MM.1S (cell line): Measurements from ENCODE around the gene EFCAB6.

Experiments used
- DNase-seq: peaks from one replicate; pipeline ENCODE4 v3.0.0-alpha.2; 2015
- H2AFZ ChIP-seq: fragments of 300-600 bp; sonication (generic); 2 replicates; pipeline ENCODE4 v1.6.0; 2016; ENCODE audit warnings: antibody characterized with exemption, low read length
- H3F3A ChIP-seq: fragments of 300-600 bp; sonication (generic); 2 replicates; pipeline ENCODE4 v1.6.1; 2016; ENCODE audit warnings: mild to moderate bottlenecking, antibody characterized with exemption, low read length, moderate library complexity, mixed read lengths; ENCODE audit not compliant: insufficient read depth
- H3K27ac ChIP-seq: fragments of 300-600 bp; sonication (generic); 2 replicates; pipeline ENCODE4 v1.5.1; 2016; ENCODE audit warnings: mild to moderate bottlenecking, low read length
- H3K27me3 ChIP-seq: fragments of 300-600 bp; sonication (generic); replicated peaks from 2 replicates; pipeline ENCODE4 v1.6.0; 2016; ENCODE audit warnings: low read length; ENCODE audit not compliant: insufficient read depth
- H3K36me3 ChIP-seq: fragments of 300-600 bp; sonication (generic); replicated peaks from 2 replicates; pipeline ENCODE4 v1.6.1; 2016; ENCODE audit warnings: mild to moderate bottlenecking, low read length, mixed read lengths; ENCODE audit not compliant: insufficient read depth
- H3K4me1 ChIP-seq: fragments of 300-600 bp; sonication (generic); 2 replicates; pipeline ENCODE4 v1.6.1; 2016; ENCODE audit warnings: low read length, mixed read lengths
- H3K4me2 ChIP-seq: fragments of 300-600 bp; sonication (generic); 2 replicates; pipeline ENCODE4 v1.6.0; 2016; ENCODE audit warnings: low read depth, low read length
- H3K4me3 ChIP-seq: fragments of 300-600 bp; sonication (generic); 2 replicates; pipeline ENCODE4 v1.5.1; 2016; ENCODE audit warnings: low read length, mixed read lengths
- H3K79me2 ChIP-seq: fragments of 300-600 bp; sonication (generic); 2 replicates; pipeline ENCODE4 v1.6.1; 2016; ENCODE audit warnings: mixed run types, low read length, mixed read lengths
- H3K9ac ChIP-seq: fragments of 300-600 bp; sonication (generic); 2 replicates; pipeline ENCODE4 v1.6.1; 2016; ENCODE audit warnings: low read length, mixed read lengths
- H3K9me2 ChIP-seq: fragments of 300-600 bp; sonication (generic); replicated peaks from 2 replicates; pipeline ENCODE4 v1.6.1; 2016; ENCODE audit warnings: mild to moderate bottlenecking, low read length, mixed read lengths; ENCODE audit not compliant: insufficient read depth
- H3K9me3 ChIP-seq: fragments of 300-600 bp; sonication (generic); replicated peaks from 2 replicates; pipeline ENCODE4 v1.6.1; 2016; ENCODE audit warnings: mild to moderate bottlenecking, low read length, mixed read lengths; ENCODE audit not compliant: insufficient read depth
- H4K20me1 ChIP-seq: fragments of 300-600 bp; sonication (generic); 2 replicates; pipeline ENCODE4 v1.6.1; 2016; ENCODE audit warnings: mild to moderate bottlenecking, low read length, moderate library complexity, mixed read lengths; ENCODE audit not compliant: insufficient read depth
- EZH2 ChIP-seq: fragments of 300-600 bp; sonication (generic); optimal IDR thresholded peaks from 2 replicates; pipeline ENCODE3; 2017; ENCODE audit warnings: low read depth, mild to moderate bottlenecking, antibody characterized with exemption, low read length, mixed read lengths
- EZH2phosphoT487 ChIP-seq: fragments of 300-600 bp; sonication (generic); IDR thresholded peaks from 2 replicates; pipeline ENCODE4 v1.6.1; 2018; ENCODE audit warnings: antibody characterized with exemption, low read length
- TF ChIP-seq, protein P1 (sequence below): fragments of 300-600 bp; sonication (generic); IDR thresholded peaks from 2 replicates; pipeline ENCODE4 v1.5.1; 2016; ENCODE audit warnings: antibody characterized with exemption, low read length, mixed read lengths

Gene EFCAB6

DNA sequence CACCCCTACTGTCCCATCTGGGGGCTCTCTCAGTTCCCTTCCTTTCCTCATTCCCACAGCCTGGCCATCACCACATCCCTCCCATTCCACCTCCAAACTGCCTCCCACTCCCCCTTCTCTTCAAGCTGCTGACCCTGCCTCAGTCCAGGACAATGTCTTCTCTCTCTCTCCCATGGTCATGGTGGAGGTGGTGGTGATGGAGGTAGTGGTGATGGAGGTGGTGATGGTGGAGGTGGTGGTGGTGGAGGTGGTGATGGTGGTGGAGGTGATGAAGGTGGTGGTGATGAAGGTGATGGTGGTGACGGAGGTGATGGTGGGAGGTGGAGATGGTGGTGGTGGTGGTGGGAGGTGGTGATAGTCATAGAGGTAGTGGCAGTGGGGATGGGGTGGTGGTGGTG lies 313.2 kb downstream of the EFCAB6 start:
- TF ChIP-seq EZH2phosphoT487 (no peak), EZH2 (no peak)
- TF ChIP-seq, protein P1, sequence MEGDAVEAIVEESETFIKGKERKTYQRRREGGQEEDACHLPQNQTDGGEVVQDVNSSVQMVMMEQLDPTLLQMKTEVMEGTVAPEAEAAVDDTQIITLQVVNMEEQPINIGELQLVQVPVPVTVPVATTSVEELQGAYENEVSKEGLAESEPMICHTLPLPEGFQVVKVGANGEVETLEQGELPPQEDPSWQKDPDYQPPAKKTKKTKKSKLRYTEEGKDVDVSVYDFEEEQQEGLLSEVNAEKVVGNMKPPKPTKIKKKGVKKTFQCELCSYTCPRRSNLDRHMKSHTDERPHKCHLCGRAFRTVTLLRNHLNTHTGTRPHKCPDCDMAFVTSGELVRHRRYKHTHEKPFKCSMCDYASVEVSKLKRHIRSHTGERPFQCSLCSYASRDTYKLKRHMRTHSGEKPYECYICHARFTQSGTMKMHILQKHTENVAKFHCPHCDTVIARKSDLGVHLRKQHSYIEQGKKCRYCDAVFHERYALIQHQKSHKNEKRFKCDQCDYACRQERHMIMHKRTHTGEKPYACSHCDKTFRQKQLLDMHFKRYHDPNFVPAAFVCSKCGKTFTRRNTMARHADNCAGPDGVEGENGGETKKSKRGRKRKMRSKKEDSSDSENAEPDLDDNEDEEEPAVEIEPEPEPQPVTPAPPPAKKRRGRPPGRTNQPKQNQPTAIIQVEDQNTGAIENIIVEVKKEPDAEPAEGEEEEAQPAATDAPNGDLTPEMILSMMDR = no peak
- no peak for DNase-seq
- no peaks in the 10 kb centered on the region for H3K9me3 ChIP-seq
- no peak overlapping the region for H3K9ac ChIP-seq
- H2AFZ ChIP-seq = no peak overlapping the region
- no peaks in the 10 kb centered on the region for H3K79me2 ChIP-seq
- H4K20me1 ChIP-seq = no peaks in the 10 kb centered on the region
- no peaks in the 10 kb centered on the region for H3K4me1 ChIP-seq
- no peaks in the 10 kb centered on the region for H3K9me2 ChIP-seq
- no peaks in the 10 kb centered on the region for H3K36me3 ChIP-seq
- peaks cover 12% of the 10 kb centered on the region; the same call in 1 of the 2 replicates for H3K27me3 ChIP-seq
- no peak overlapping the region for H3K4me3 ChIP-seq
- no peak overlapping the region for H3K4me2 ChIP-seq
- H3F3A ChIP-seq = no peaks in the 10 kb centered on the region
- no peak overlapping the region for H3K27ac ChIP-seq

DNA sequence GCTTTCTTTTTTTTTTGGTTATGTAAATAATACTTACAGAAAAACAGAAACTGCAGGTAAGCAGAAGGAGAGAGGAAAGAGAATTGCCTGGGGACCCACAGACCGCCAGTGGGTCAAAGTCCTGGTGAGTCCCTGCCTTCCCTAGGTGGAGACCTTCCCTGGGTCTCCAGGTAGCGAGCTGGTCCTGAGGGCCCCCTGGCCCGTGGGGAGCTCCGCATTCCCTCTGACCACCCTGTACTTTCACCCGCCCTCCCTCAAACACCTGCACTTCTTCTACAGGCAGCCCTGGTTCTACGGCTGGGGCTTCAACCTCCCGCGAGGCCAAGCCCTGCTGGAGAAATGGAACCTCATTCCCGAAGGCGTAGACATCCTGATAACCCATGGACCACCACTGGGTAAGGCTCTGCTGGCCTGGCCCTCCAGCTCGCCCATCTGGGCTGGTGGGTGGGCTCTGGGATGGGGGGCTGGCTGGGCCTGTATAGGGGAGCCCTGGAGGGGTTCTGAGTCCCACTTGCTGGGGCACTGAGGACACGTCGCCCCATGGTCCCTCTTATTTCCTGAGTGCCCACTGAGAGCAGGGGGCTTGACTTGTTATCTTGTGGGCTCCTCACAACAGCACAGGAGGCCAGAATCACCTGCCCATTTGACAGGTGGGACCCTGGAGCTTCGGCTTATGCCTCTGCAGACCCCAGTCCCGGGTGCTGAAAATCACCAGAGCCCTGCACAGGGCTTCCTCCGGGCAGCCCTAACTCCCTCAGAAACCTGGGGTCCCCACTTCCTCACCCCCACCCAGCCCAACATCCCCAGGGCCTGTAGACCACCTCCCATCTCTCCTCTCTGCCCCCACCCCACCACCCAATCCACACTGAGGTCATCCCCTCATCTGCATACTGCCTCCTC lies 313.9 kb downstream of the EFCAB6 start:
- Histone ChIP-seq H3K36me3 (no peaks in the 10 kb centered on the region), H3K9ac (no peak overlapping the region), H3K9me3 (no peaks in the 10 kb centered on the region), H3K4me3 (no peak overlapping the region), H3K79me2 (no peaks in the 10 kb centered on the region), H3K4me2 (no peak overlapping the region), H3F3A (no peaks in the 10 kb centered on the region), H3K4me1 (no peaks in the 10 kb centered on the region), H3K9me2 (no peaks in the 10 kb centered on the region), H2AFZ (no peak overlapping the region), H4K20me1 (no peaks in the 10 kb centered on the region), H3K27me3 (peaks cover 12% of the 10 kb centered on the region; the same call in 1 of the 2 replicates), H3K27ac (no peak overlapping the region)
- no peak for DNase-seq
- TF ChIP-seq EZH2phosphoT487 (no peak), EZH2 (no peak)
- TF ChIP-seq, protein P1 = no peak

DNA sequence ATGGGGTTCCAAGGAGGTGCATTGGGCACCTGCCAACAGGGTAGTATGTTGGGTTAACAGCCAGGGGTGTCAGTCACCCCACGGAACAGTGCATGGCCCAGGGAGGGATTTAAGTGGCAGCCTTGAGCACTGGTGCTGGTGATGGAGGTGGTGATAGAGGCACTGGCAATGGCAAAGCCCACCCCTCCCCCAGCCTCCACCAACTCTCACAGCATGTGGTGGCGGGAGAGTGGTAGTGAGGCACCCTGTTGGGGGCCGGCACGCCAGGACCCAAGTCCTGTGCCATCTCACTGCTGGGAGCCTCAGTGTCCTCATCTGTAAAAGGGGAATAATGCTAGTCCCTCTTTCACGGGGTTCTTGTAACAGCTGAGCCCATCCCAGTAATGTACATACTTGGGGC lies 318.8 kb downstream of the EFCAB6 start:
- no peaks in the 10 kb centered on the region for H4K20me1 ChIP-seq
- no peaks in the 10 kb centered on the region for H3K9me3 ChIP-seq
- peaks cover 25% of the 10 kb centered on the region for H3K27me3 ChIP-seq
- TF ChIP-seq, protein P1 = no peak
- no peak for TF ChIP-seq EZH2phosphoT487
- no peak for TF ChIP-seq EZH2
- H3K9ac ChIP-seq = no peak overlapping the region
- no peak for DNase-seq
- H3K79me2 ChIP-seq = no peaks in the 10 kb centered on the region
- no peak overlapping the region for H3K4me3 ChIP-seq
- H3F3A ChIP-seq = no peaks in the 10 kb centered on the region
- H3K4me2 ChIP-seq = no peak overlapping the region
- no peaks in the 10 kb centered on the region for H3K4me1 ChIP-seq
- H3K36me3 ChIP-seq = no peaks in the 10 kb centered on the region
- no peaks in the 10 kb centered on the region for H3K9me2 ChIP-seq
- H3K27ac ChIP-seq = no peak overlapping the region
- H2AFZ ChIP-seq = no peak overlapping the region
